ENCODE measurements around the gene EGF.
"Not testable (repeated sequence)": the region's sequence is repeated elsewhere in the genome, so short reads cannot be mapped to it uniquely, and the experiment has no call there.

Gene EGF

DNA sequence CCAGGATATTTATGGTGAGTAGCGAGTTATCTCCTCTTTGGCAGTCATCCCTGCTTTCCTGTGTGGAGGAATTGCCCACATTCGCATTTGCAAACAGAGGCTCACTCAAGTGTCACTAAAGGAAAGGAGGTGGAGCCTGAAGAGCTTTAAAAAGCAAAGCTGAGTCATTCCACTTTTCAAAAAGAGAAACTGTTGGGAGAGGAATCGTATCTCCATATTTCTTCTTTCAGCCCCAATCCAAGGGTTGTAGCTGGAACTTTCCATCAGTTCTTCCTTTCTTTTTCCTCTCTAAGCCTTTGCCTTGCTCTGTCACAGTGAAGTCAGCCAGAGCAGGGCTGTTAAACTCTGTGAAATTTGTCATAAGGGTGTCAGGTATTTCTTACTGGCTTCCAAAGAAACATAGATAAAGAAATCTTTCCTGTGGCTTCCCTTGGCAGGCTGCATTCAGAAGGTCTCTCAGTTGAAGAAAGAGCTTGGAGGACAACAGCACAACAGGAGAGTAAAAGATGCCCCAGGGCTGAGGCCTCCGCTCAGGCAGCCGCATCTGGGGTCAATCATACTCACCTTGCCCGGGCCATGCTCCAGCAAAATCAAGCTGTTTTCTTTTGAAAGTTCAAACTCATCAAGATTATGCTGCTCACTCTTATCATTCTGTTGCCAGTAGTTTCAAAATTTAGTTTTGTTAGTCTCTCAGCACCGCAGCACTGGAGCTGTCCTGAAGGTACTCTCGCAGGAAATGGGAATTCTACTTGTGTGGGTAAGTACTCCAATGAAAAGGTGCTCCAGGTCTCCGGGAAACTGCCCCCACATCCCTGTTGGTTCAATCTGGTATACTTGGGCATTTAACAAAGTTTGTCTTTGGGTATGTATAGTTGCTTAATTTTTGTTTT is at the start of gene EGF:
Gene EGF, plus strand, starts transcription at position 178 of the 890 bp plus-strand sequence. Its CDS starts 453 bp downstream, at position 631.
- no peak for DNase-seq

DNA sequence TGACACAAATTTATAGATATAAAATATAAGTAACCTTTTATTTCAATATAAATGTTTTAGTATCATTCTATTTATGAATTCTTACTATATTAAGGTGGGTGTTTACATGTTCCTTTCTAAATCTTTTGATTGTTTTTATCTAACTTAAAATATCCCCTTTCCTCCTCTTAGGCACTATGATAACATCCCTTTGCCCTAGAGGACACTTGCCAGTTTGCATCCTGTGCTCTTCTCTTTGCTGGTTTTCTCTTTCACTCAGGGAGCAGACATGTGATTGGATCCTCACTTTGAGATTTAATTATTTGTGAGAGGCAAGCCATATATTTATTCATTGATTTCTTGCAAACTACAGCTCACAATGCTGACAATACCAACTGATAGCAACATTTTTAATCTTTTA is 48.5 kb upstream of the EGF start:
- no peak for DNase-seq

DNA sequence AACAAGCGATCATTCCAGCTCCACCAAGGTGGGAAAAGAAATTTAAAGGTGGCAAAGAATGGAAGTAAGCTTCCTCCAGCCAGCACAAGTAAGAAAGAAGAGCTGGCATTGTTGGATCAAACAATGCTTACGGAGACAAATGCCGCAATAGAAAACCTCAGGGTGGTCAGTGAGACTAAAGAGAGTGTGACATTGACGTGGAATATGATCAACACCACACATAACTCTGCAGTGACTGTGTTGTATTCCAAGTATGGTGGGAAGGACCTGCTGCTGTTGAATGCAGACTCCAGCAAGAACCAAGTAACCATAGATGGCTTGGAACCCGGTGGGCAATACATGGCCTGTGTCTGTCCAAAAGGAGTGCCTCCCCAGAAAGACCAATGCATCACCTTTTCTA is 42.6 kb upstream of the EGF start:
- DNase-seq, result no peak

DNA sequence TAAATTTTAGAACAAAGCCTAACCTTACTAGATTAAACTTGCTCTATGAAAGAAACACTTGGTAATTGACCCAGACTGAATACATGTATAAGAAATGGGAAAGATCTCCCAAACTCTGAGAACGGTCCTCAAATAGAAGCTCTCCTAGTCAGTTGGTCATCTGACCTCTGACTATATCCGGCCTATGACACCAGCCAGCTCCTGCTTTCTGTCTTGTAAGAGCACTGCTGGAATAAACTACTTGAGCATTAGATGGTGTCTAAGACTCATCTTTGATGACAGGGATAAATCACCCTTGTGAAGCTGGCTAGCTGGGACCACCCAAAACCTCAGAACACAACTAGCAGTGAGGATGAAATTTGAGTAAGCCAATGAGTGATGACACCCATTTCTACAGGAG is 40.6 kb upstream of the EGF start:
- no peak for DNase-seq

DNA sequence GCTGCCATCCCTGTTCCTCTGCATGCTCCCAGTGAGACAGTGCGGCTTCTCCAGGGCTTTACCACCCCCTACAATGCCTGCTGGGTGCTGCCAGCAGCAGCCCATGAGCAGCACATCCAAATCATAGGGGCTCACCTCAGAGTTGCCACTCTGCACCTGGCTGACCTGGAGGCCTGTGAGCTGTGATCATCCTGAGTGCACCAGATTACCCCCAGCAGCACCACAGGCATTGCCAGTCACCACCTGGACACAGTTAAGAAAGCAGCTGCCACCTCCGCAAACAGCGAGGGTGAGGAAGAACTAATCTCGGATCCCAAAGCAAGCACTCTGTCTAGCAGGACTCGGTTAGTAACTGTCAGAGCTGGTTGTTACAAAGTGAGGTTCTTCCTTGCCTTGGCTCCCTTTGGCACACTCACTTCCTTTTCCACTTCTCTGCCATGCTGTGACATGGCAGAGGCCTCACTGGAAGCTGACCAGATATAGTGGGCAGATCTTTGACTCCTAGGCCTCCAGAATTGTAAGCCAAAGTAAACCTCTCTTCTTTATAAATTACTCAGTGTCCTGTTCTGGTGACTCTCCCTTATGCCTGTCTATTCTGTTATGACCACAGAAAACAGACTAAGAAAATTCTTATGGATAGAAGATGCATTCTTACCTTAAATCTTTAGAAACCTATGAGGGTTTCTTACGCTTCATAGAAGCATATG is 39.6 kb upstream of the EGF start:
- DNase-seq, result no peak

DNA sequence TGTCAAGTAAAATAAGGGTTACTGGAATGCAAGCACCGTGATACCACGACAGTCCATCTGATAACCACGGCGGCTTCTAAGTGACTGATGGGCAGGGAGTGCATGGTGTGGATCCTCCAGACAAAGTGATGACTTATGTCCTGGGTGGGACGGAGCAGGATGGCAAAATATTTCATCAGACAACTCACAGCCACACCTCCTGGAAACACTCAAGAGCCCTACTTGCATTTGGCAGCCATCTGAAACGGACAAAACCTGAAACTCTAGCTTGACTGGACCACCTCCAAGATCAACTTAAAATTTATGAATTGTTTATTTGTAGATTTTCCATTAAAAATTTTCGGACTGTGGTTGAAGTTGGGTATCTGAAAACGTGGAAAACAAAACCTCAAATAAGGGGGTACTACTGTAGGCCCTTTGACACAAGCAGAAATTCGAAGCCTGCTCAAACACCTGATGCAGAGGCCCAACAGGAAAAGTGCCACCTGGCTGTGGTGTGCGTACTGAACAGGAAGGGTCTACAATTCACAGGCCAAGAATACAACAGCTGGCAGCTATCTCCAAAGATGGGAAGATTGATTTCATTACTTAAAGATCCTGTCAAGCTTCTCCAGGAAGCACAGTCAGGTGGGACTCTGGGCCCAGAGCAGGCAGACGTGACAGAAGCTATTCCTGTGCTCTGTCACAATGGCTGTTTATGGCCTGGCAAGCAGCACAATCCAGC is 38.7 kb upstream of the EGF start:
- no peak for DNase-seq

DNA sequence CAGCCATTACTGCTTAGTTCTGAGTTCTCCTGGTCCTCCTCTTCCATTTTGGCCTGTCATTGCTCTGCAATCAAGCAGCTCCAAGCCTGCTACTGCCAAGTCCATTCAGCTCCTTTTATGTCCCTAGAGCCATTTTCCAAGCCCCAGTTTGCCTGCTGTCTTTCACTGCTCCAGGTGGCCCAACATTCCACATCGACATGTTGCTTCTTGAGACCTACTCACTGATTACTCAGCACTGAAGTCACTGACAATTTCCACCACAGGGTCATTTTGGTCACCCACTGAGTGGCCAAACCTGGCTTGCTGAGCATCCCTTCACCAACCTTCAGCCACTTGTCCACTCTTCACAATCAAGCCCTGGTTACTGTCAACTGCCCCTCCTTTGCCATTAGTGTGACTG is 37.6 kb upstream of the EGF start:
- DNase-seq, result no peak

DNA sequence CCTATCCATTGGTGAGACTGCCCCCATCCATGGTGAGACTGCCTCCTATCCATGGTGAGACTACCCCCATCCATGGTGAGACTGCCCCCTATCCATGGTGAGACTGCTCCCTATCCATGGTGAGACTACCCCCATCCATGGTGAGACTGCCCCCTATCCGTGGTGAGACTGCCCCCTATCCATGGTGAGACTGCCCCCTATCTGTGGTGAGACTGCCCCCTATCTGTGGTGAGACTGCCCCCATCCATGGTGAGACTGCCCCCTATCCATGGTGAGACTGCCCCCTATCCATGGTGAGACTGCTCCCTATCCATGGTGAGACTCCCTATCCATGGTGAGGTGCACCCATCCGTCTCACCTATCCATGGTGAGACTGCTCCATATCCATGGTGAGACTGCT is 37.1 kb upstream of the EGF start:
- not testable (repeated sequence) for DNase-seq

DNA sequence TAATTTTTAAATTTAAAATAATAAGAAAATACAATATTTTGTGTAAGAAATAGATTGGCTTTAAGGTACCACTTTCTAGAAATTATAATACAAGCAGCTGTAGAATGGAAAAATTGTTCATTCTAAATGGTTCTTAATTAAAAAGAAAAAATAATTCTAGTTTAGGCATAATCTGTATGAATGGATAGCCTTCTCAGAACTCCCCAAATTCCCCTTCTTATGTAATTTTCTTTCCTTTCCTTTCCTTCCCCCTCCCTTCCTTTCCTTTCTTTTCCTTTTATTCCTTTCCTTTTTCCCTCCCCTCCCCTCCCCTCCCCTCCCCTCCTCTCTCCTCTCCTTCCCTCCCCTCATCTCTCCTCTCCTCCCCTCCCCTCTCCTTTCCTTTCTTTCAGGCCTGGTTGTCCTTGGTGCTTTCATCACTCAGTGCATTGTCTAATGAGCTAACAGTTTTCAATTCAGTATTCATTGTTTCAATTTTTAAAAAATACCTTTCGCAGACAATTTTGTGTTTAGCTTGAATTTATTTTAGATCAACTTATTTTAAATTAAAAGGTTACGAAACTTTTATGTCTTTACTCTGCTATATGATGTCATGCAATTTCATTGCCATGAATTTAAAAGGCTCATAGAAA is 35.9 kb upstream of the EGF start:
- no peak for DNase-seq

DNA sequence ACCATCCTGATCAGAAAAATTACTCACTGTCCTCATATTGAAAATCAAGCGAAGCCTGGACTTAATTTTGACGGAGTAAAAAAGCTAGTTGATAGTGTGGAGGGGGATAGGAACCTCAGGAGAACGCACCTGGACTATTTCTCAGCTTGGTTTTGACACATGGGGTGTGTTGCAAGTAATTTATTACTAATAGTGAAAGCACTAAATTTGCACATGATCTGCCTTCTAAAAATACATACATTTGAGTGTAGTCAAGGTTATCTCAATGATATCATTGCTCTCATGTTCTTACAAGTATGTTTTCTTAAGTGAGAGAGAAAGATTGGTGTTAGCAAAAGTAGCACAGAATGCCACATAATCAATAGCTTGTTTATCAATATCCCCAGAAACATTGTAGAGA is 35.3 kb upstream of the EGF start:
- DNase-seq, result no peak

DNA sequence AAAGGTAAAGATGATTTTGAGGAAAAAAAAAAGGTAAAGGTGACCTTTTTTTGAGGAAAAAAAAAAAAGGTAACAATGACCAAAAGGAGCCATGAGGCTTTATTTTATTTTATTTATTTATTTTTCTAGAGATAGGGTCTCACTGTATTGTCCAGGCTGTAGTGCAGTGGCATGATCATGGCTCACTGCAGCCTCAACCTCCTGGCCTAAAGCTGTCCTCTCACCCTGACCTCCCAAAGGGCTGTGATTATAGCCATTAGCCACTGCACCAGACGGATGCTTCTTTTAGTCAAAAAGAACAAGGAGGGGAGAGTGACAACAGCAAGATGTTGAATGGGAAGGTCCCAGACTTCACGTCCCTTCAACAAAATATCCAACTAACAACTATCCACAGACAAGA is 34.3 kb upstream of the EGF start:
- DNase-seq, result no peak

DNA sequence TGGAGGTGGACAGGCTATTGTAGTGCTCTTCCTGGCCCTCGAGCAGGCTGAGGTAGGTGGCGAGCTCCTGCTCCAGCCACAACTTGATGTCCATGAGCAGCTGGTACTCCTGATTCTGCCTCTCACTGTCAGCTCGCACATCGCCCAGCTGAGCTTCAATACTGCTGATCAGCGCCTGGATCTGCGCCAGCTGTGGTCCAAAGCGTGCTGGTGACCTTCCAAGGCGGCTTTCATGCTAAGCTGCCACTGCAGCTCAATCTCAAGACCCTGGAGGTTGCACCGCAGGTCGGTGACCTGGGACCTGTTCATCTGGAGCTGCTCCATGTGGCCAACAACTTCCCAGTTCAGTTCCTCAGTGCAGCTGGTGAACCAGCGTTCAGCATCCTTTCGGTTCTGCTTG is 33.6 kb upstream of the EGF start:
- no peak for DNase-seq

DNA sequence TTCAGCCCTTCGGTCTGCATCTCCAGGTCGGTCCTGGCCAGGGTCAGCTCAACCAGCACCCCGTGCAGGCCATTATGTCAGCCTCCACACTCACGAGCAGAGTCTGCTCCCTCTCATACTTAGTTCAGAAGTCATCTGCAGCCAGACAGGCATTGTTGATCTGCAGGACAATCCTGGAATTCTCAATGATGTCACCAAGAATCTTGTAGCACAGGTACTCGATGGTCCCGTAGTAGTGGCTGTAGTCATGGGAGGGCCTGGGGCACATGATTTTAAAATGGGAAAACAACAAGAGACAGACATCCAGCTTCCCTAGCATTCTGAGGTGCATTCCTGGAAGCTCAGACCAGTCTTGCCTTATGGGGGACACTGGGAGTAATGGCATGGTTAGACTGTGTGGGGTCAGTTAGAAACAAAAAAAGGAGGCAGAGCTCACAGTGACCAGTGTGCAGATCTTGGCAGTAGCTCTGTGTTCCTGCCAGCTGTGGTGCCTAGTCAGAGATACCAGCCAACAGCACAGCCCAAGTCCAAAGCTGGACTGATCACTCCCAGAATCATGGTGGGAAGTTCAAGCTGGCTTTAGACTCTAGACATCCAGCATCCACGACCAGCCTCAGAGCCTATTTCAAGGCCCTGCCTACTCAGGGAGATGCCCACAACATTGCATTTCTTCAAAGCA is 32.9 kb upstream of the EGF start:
- DNase-seq, result no peak

DNA sequence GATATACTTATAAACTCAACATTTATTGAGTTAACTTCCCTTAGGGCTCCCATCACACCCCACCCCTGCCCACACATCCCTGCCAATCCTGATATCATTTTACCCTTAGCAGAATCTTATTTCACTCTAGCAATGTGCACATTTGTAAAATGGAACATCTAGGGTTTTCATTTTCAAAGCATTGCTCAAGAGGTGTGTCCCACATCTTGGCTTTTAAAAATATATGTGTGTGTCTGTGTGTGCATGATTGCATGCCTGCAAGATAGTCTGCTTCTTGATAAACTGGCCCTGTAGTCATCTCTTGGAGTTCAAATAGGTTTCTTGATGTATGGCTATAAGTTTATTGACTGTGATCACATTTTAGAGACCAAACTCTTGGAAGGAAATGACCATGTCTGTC is 26.4 kb upstream of the EGF start:
- no peak for DNase-seq

DNA sequence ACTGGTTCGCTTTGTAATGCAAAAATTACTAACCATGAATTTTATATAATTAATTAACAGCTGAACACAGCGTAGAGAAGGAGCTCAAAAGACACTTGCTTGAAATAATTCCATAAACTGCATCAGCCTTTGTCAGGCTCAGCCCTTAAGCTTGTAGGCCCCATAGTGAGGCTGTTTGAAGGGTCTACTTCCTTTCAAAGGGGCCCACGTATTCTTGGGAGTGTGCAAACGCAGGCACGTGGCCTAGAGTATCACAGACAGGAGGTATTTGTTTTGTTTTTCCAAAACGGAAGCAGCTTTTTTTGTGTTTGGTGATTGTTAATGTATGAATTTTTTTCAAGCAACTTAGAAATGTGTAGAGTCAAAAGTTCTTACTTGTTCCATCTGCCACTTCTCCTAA is 25.6 kb upstream of the EGF start:
- DNase-seq, result no peak

DNA sequence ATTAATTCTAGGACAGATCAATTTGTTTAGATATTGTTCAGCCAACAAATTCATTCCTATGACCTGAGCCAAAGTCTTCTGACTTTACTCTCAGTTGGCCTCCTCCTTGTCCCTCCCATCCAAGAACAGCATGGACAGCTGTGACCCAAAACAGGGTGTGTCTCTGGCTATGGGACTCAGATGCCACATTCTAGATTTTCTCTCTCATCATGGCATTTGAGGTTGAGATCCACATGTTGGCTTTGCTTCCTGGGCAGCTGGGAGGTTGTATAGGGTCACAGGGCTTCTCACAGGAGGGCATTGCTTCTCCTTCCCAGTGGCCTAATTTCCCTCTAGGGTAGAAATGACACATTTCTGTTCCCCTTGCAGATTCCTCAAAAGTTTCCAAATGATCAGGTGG is 22.6 kb upstream of the EGF start:
- no peak for DNase-seq

DNA sequence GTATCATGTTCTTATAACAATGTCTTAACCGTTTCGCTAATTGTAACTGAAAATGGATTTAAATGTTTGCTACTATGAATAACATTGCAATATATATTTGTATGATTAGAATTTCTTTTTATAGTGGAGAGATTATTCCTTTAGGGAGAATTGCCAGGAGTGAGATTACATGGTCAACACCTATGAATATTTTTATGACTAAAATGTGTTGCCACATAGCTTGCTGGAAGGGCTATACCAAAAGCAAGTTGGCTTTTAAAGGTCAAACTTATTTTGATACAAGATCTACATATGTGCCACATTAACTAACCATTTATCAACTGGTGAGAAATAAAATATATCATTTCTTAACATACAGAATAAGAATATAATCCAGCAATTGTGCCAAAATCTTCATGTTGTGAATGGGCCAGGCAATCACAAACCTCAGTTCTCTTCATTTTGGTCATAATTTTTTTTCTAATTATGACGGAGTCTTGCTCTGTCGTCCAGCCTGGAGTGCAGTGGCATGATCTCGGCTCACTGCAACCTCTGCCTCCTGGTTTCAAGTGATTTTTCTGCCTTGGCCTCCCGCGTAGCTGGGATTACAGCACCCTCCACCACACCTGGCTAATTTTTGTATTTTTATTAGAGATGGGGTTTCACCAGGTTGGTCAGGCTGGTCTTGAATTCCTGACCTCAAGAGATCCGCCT is 10.0 kb upstream of the EGF start:
- no peak for DNase-seq

DNA sequence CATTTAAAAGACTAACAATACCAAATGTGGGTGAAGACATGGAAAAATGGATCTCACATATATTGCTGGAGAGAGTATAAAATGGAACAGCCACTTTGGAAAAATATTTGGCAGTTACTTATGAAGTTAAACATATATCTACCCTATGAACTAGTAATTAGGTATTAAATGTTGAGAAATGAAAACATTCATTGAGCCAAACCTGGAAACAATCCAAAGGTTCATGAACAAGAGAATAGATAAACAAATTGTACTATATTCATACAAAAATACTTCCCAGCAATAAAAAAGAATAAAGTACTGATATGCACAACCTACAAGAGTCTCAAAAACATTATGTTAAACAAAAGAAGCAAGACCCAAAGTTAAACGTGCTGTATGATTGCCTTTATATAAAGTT is 4.0 kb upstream of the EGF start:
- no peak for DNase-seq

DNA sequence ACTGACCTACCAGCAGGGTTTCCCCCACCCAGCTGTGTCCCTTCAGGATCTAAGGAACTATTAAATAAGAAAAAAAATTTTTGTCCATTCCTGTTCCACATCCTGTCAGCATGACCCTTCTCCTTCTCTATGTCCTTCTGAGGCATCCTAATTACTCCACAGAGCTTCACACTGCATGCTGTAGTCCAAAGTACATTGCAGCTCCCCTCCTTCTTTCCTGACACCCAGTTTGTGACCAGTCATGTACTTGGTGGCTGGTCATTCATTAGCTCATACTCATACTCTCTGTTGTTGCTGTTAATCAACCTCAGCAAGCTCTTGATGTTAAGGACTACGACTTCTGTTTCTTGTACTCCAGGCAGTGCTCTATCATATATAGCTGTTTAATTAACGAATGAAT is 2.4 kb upstream of the EGF start:
- no peak for DNase-seq

DNA sequence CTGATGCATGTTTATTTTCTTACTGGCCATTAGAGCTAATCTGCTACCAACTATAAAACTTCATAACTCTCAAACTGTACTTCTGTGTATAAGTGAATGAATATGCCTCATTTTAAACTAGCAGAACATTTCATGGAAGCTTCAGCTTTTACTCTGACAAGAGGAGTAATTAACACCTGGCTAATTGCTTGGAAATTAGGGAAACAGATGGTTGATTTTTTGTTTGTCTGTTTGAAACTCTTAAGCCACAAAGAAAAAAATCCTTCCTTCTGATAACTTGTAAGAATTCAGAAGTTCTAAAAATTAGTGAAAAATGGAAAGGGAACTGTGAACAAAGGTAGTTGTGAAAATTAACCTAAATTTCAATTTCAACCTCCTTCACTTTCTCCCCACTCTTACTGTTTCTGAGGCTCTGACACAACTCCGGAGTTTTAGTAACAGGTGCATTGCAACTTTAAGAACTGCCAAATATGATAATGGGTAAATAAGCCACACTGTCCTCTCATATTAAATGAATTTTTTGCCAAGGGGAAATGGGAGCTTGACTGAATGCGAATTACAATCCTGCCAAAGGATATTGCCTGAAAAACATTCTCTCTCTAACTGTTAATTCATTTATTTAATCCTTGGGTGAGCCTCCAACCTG is 1.0 kb downstream of the EGF start:
- DNase-seq, result no peak

DNA sequence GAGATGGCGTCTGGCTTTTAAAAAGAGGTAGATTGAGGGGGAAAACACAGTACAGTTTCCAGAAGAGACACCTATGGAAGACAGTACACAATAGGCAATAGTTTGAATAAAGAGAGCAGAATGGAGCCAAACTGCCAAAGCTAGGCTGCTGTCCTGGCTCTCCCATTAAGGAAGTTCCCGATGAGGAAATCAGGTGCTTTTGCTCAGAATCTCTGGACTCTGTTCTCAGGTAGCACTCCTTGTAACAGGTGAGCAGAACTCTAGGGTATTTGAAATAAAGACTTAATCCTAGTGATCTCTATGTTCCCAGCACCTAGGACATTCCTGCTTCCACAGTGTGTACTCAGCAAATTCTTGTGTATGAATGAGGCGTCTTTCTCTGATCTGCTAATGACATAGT is 1.6 kb downstream of the EGF start:
- no peak for DNase-seq
